GM21825 (cell line): ENCODE results near the gene DOLK.

Experiments used
- ATAC-seq: cut with Tn5 transposase; IDR thresholded peaks from one replicate; pipeline ENCODE4 v1.9.1; 2021; ENCODE audit warnings: mild to moderate bottlenecking, moderate library complexity; ENCODE audit not compliant: unreplicated experiment

Gene DOLK

GRCh38 chr9:128936171-128936865 is 11.1 kb downstream of the DOLK start:
- no peak for ATAC-seq

- no peak for ATAC-seq
Measured at GRCh38 chr9:128933731-128934130, 13.7 kb downstream of the DOLK start.

GRCh38 chr9:128929560-128929959 is 17.8 kb downstream of the DOLK start:
- no peak for ATAC-seq

- no peak for ATAC-seq
Measured at GRCh38 chr9:128928624-128929023, 18.8 kb downstream of the DOLK start.

- ATAC-seq = no peak
Measured at GRCh38 chr9:128927731-128928411, 19.5 kb downstream of the DOLK start.

- no peak for ATAC-seq
Measured at GRCh38 chr9:128923493-128923883, 23.9 kb downstream of the DOLK start.

GRCh38 chr9:128921881-128922763 is 25.3 kb downstream of the DOLK start:
- ATAC-seq = no peak

- ATAC-seq = no peak
Measured at GRCh38 chr9:128920381-128921058, 26.9 kb downstream of the DOLK start, which contains the start of gene PHYHD1. TSS of gene PHYHD1 (plus strand) at chr9:128920982. CDS start at chr9:128922324, 1,342 bp downstream.

- no peak for ATAC-seq
Measured at GRCh38 chr9:128919402-128920089, 27.9 kb downstream of the DOLK start.

GRCh38 chr9:128918921-128919320 is 28.5 kb downstream of the DOLK start:
- no peak for ATAC-seq

GRCh38 chr9:128917151-128917849 is 30.1 kb downstream of the DOLK start:
- ATAC-seq = no peak

GRCh38 chr9:128916745-128917144 is 30.7 kb downstream of the DOLK start:
- ATAC-seq = no peak

GRCh38 chr9:128916204-128916603 is 31.2 kb downstream of the DOLK start:
- ATAC-seq = no peak

- no peak for ATAC-seq
Measured at GRCh38 chr9:128913995-128914772, 33.2 kb downstream of the DOLK start.

- no peak for ATAC-seq
Measured at GRCh38 chr9:128913048-128913900, 34.1 kb downstream of the DOLK start.

GRCh38 chr9:128912270-128912853 is 35.0 kb downstream of the DOLK start:
- no peak for ATAC-seq

- no peak for ATAC-seq
Measured at GRCh38 chr9:128911529-128912035, 35.8 kb downstream of the DOLK start.
